NCI-H2081 treated with DMSO at 0.1 percent for 48 hours (cell line): Measurements from ENCODE around the gene SVOP.
"Not testable (repeated sequence)": the region's sequence is repeated elsewhere in the genome, so short reads cannot be mapped to it uniquely, and the experiment has no call there.

Experiments used
- DNase-seq: peaks from one replicate; lab custom pipeline; 2025; lab: John Stamatoyannopoulos, UW

Gene SVOP

GRCh38 chr12:108884116-108885012, 136.5 kb downstream of the SVOP start:
- no peak for DNase-seq

GRCh38 chr12:108881953-108882352, 138.9 kb downstream of the SVOP start:
- DNase-seq, result no peak

DNA sequence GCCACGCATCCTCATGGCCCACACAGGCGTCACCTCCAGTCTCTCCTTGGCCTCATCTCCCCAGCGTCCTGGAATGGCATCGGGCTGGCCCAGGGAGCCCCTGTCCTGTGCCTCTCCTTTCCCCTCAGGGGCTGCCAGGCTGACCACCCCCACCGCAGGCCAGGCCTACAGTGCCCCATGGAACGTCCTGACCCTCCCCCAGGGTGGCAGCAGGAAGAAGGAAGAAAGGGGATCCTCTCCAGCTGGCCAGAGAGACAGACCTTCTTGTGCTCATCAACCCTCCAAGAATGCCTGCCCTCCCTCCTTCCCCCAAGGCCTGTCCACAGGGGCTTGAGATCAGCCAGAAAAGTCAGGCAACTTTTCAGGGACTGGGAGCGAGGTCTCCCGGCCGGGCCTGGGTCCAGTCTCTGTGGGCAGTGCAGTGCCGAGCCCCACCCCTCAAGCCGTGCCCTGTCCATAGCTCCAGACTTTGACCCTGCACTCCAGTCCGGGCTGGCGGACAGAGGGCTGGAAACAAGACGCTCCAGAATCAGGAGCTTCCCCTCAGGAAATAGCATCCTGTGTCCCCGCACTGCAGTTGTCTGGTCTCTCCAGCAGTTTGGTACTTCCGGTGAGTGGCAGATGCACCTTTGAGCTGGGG, 141.1 kb downstream of the SVOP start, which contains the start of gene DAO:
Gene DAO, plus strand, starts transcription at position 478 of the 640 bp plus-strand sequence. CDS start 4,915 bp downstream, outside the sequence.
- DNase-seq, result no peak

DNA sequence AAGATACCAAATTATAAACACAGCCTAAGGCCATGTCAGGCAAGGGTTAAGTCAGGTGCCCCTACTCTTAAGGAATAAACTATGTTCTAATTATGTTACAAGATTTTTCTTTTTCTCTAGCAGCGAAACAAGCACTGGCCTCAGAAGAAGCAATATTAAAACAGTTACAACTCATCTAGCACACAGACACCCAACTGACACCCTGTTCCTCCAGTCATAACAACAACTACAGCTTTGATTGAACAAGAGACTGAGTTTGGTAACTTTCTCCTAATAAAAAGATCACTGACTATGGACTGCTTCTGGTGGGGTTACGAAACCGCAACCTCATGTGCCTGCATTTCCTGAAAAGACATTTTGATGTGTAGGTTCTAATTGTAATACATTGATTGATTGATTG, 144.3 kb downstream of the SVOP start:
- no peak for DNase-seq

GRCh38 chr12:108875682-108876361, 145.0 kb downstream of the SVOP start:
- DNase-seq, result no peak

DNA sequence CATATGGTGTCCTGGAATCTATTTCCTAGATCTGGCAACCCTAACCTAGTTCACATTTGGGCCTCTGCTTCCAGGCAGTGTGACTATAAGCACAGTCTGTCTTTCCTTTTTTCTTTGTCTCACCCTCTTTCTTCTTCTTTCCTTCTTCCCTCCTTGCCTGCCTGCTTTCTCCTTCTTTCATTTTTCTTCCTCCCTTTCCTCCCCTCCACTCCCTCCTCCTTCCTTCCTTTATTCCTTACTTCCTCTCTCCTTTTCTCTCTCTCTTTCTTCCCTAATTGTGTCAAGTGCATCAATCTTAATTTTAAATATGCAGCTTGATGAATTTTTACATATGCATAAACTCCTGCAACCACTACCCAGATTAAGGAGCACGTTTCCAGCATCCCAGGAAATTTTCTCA, 145.6 kb downstream of the SVOP start:
- DNase-seq, result no peak

- DNase-seq, result no peak
Observed at GRCh38 chr12:108868781-108869180, 152.1 kb downstream of the SVOP start.

DNA sequence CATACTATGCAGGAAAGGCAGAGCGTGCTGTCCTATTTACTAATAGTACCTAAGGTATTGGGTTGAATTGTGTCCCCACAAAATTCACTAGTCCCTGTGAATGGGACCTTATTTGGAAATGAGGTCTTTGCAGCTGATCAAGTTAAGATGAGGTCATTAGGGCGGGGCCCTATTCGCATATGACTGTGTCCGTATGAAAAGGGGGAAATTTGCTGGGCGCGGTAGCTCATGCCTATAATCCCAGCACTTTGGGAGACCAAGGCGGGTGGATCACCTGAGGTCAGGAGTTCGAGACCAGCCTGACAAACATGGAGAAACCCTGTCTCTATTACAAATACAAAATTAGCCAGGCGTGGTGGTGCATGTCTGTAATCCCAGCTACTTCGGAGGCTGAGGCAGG, 154.8 kb downstream of the SVOP start:
- DNase-seq, result not testable (repeated sequence)

DNA sequence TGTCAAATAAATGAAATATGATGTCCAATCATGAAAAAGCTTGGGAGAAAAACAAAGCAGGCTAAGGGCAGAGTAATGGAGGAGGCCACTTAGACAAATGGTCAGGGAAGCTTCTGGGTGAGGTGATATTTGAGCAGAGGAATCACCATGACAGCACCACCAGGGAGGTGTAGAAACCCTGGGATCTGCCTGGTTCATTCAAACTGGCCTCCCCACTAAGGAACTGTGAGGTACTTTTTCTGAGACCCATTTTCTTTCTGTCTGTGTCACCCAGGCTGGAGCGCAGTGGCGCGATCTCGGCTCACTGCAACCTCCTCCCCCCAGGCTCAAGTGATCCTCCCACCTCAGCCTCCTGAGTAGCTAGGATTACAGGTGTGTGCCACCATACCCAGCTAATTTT, 155.7 kb downstream of the SVOP start:
- no peak for DNase-seq

DNA sequence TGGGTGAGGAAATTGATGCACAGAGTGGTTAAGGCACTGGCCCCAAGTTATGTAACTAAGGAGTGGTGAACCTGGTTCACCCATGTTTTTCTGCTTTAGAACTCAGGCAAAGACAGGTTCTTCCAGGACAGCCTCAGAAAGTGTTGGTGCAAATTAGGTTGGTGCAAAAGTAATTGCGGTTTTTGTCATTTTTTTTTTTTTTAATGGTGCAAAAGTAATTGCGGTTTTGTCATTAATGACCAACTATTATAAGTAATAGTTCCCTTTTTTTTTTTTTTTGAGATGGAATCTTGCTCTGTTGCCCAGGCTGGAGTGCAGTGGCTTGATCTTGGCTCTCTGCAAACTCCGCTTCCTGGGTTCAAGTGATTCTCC, 158.3 kb downstream of the SVOP start:
- DNase-seq, result no peak

DNA sequence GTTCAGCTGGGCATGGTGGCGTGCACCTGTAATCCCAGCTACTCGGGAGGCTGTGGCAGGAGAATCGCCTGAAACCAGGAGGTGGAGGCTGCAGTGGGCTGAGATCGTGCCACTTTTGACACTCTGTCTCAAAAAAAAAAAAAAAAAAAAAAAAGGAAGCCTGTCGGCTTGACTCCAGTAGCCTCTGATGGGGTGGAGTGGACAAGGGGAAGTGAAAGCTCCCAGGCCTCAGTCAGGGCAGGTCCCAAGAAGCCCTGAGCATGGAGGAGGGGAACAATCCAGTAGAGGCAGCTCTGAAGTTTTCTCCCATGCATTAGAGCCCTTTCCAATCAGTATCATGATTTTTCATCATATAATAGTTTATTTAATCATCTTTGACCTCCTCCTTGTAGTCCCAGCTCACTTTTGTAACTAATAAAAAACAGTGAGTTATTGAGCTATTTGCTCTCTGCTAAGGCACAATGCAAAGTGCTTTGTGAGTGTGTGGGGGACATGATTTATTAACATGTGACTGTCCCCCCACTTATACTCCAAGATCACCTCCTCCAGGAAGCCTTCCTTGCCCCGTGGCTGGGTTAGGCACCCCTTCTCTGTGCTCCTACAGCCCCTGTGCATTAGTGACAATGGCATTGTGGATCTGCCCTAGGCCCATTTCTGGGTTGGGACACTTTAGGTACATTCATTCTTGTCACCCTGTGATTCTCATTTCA, 158.8 kb downstream of the SVOP start:
- DNase-seq, result no peak

DNA sequence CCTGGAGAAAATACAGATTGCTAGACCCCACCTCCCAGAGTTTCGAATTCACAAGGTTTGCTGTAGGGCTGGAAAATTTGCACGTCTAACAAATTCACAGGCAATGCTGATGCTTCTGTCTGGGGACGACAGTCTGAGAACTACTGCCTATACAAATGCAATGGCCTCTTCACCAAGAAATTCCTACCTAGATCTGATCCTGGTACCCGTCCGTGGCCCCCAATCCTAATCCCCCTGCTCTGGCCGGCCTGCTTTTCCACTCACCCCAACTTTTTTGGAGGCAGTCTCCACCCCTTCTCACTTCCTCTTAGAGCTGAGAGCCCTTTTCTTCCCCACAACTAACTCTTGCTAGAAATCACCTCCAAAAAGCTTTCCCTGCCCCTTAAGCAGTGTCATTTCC, 160.4 kb downstream of the SVOP start:
- no peak for DNase-seq

GRCh38 chr12:108859923-108860291, 161.0 kb downstream of the SVOP start:
- DNase-seq, result no peak

DNA sequence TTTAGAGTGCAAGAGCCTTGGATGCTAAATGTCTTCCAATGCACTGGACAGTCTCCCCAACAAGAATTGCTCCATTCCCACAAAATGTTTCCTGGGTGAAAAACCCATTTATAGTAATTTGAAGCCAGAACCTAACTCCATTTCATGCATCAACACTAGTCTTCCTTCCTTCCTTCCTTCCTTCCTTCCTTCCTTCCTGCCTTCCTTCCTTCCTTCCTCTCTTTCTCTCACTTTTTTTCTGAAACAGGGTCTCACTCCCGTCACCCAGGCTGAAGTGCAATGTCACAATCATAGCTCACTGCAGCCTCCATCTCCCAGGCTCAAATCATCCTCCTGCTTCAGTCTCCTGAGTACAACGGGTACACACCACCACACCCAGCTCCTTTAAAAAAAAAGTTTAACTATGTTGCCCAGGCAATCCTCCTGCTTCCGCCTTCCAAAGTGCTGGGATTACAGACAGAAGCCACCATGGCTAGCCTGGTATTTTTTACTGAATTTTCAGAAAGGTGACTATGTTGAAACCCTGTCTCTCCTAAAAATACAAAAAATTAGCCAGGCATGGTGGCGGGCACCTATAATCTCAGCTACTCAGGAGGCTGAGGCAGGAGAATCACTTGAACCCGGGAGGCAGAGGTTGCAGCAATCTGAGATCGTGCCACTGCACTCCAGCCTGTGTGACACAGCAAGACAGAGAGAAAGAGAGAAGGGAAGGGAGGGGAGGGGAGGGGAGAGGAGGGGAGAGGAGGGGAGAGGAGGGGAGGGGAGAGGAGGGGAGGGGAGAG, 161.5 kb downstream of the SVOP start:
- DNase-seq, result not testable (repeated sequence)

GRCh38 chr12:108858311-108859074, 162.4 kb downstream of the SVOP start:
- no peak for DNase-seq
